Neural cell (in vitro differentiated cells): ENCODE measurements around the gene OSBPL2. TPM values are rescaled to one million over a fixed set of nuclear protein-coding genes. Genes with fewer than 3 reads are reported as not detected.

Experiments
- H2AFZ ChIP-seq: fragments of 200-600, 300-800 bp; sonication (generic), shearing (Covaris generic); 2 replicates; pipeline ENCODE4 v1.6.0; 2014; ENCODE audit warnings: low read depth, mild to moderate bottlenecking, antibody characterized with exemption, low read length, moderate library complexity
- H3F3A ChIP-seq: fragments of 200-600 bp; shearing (Covaris generic); 2 replicates; pipeline ENCODE4 v1.6.1; 2016; ENCODE audit warnings: mild to moderate bottlenecking, moderate library complexity, mixed read lengths, antibody characterized with exemption, low read length; ENCODE audit not compliant: insufficient read depth, poor library complexity, severe bottlenecking
- H3K27ac ChIP-seq: fragments of 200-600, 300-800 bp; sonication (generic), shearing (Covaris generic); 2 replicates; pipeline ENCODE4 v1.5.1; 2014; ENCODE audit warnings: mild to moderate bottlenecking, low read length, moderate library complexity
- H3K27me3 ChIP-seq: fragments of 300-800, 200-600 bp; sonication (generic), shearing (Covaris generic); 2 replicates; pipeline ENCODE4 v1.6.0; 2014; ENCODE audit warnings: mild to moderate bottlenecking, low read depth, low read length, moderate library complexity; ENCODE audit not compliant: insufficient read depth
- H3K36me3 ChIP-seq: fragments of 300-800, 200-600 bp; sonication (generic), shearing (Covaris generic); 2 replicates; pipeline ENCODE4 v1.5.1; 2014; ENCODE audit warnings: mild to moderate bottlenecking, antibody characterized with exemption, low read length, moderate library complexity; ENCODE audit not compliant: insufficient read depth
- H3K4me2 ChIP-seq: fragments of 300-800, 200-600 bp; sonication (generic), shearing (Covaris generic); 2 replicates; pipeline ENCODE4 v1.6.0; 2014; ENCODE audit warnings: mild to moderate bottlenecking, low read length
- H3K4me3 ChIP-seq: fragments of 300-800, 200-600 bp; sonication (generic), shearing (Covaris generic); 2 replicates; pipeline ENCODE4 v1.5.1; 2014; ENCODE audit warnings: mild to moderate bottlenecking, low read length, moderate library complexity
- H3K79me2 ChIP-seq: fragments of 200-600 bp; shearing (Covaris generic); replicated peaks from 2 replicates; pipeline ENCODE4 v1.6.0; 2014; ENCODE audit warnings: mild to moderate bottlenecking, low read length, moderate library complexity; ENCODE audit not compliant: insufficient read depth
- H3K9ac ChIP-seq: fragments of 300-800, 200-600 bp; sonication (generic), shearing (Covaris generic); 2 replicates; pipeline ENCODE4 v1.6.1; 2016; ENCODE audit warnings: mild to moderate bottlenecking, low read length, mixed read lengths
- H3K9me2 ChIP-seq: fragments of 200-600 bp; shearing (Covaris generic); 2 replicates; pipeline ENCODE4 v1.6.1; 2016; ENCODE audit warnings: mild to moderate bottlenecking, low read length, mixed read lengths; ENCODE audit not compliant: insufficient read depth
- H3K9me3 ChIP-seq: fragments of 200-600, 300-800 bp; sonication (generic), shearing (Covaris generic); 2 replicates; pipeline ENCODE4 v1.6.1; 2016; ENCODE audit warnings: mild to moderate bottlenecking, mixed run types, low read length, moderate library complexity, mixed read lengths
- H4K20me1 ChIP-seq: fragments of 200-600 bp; shearing (Covaris generic); 2 replicates; pipeline ENCODE4 v1.6.1; 2016; ENCODE audit warnings: mild to moderate bottlenecking, mixed run types; ENCODE audit not compliant: insufficient read depth
- CTCF ChIP-seq: fragments of 450-650 bp; IDR thresholded peaks from 2 replicates; pipeline ENCODE4 v1.5.1; 2014; ENCODE audit warnings: antibody characterized with exemption, mild to moderate bottlenecking, moderate library complexity; ENCODE audit not compliant: poor library complexity, severe bottlenecking
- EP300 ChIP-seq: fragments of 450-650 bp; conservative IDR thresholded peaks from 2 replicates; pipeline ENCODE4 v1.6.1; 2014; ENCODE audit warnings: antibody characterized with exemption, mild to moderate bottlenecking, moderate library complexity; ENCODE audit not compliant: poor library complexity, severe bottlenecking
- EZH2 ChIP-seq: fragments of 200-600, 300-800 bp; shearing (Covaris generic), sonication (generic); IDR thresholded peaks from 2 replicates; pipeline ENCODE4 v1.6.1; 2014; ENCODE audit warnings: antibody characterized with exemption, low read length, borderline replicate concordance, mild to moderate bottlenecking; ENCODE audit not compliant: insufficient read depth, poor library complexity, severe bottlenecking
- MXI1 ChIP-seq: fragments of 450-650 bp; conservative IDR thresholded peaks from 2 replicates; pipeline ENCODE4 v1.6.1; 2014; ENCODE audit warnings: antibody characterized with exemption, mild to moderate bottlenecking; ENCODE audit not compliant: poor library complexity, severe bottlenecking
- POLR2AphosphoS5 ChIP-seq: IDR thresholded peaks from 2 replicates; pipeline ENCODE4 v1.6.1; 2012
- RAD21 ChIP-seq: fragments of 450-650 bp; conservative IDR thresholded peaks from 2 replicates; pipeline ENCODE4 v1.6.1; 2014; ENCODE audit warnings: antibody characterized with exemption, mild to moderate bottlenecking, moderate library complexity
- REST ChIP-seq: IDR thresholded peaks from 2 replicates; pipeline ENCODE4 v1.6.1; 2012; ENCODE audit warnings: borderline replicate concordance
- SMC3 ChIP-seq: fragments of 450-650 bp; conservative IDR thresholded peaks from 2 replicates; pipeline ENCODE4 v1.6.1; 2014; ENCODE audit warnings: antibody characterized with exemption, mild to moderate bottlenecking, moderate library complexity; ENCODE audit not compliant: poor library complexity
- TAF1 ChIP-seq: IDR thresholded peaks from 2 replicates; pipeline ENCODE4 v1.6.1; 2012; ENCODE audit warnings: low read depth
- polyA plus RNA-seq: library from polyadenylated mRNA; depleted of rRNA; stranded (reverse); fragments of >200 nt; gene quantifications from 2 replicates; pipeline ENCODE4 v1.2.3, GENCODE V29; 2014

The OSBPL2 gene
- polyA plus RNA-seq, 1 donor from 2014 or later: 41.5 TPM

GRCh38 chr20:62241506-62241905 lies 3.2 kb downstream of the OSBPL2 start:
- Histone ChIP-seq H3K79me2 (peaks cover 60% of the 10 kb centered on the region), H3K9me3 (no peaks in the 10 kb centered on the region), H3K4me3 (no peak overlapping the region), H3K27ac (no peak overlapping the region), H4K20me1 (no peaks in the 10 kb centered on the region), H3F3A (no peaks in the 10 kb centered on the region), H3K9me2 (no peaks in the 10 kb centered on the region), H2AFZ (no peak overlapping the region), H3K27me3 (no peaks in the 10 kb centered on the region), H3K36me3 (no peaks in the 10 kb centered on the region), H3K9ac (no peak overlapping the region), H3K4me2 (no peak overlapping the region)
- TF ChIP-seq RAD21 (no peak), CTCF (no peak), REST (no peak), POLR2AphosphoS5 (no peak), EP300 (no peak), TAF1 (no peak), MXI1 (no peak)

GRCh38 chr20:62242176-62242575 lies 3.9 kb downstream of the OSBPL2 start:
- no peak for TF ChIP-seq SMC3
- TF ChIP-seq POLR2AphosphoS5: no peak
- TF ChIP-seq CTCF: no peak
- no peak for TF ChIP-seq MXI1
- no peak for TF ChIP-seq EZH2
- TF ChIP-seq REST: no peak
- peaks cover 62% of the 10 kb centered on the region for H3K79me2 ChIP-seq
- no peak overlapping the region for H3K27ac ChIP-seq
- H3K36me3 ChIP-seq: no peaks in the 10 kb centered on the region
- H3K9me2 ChIP-seq: no peaks in the 10 kb centered on the region
- H3K4me2 ChIP-seq: no peak overlapping the region
- no peak overlapping the region for H3K9ac ChIP-seq
- no peaks in the 10 kb centered on the region for H3K27me3 ChIP-seq
- no peaks in the 10 kb centered on the region for H4K20me1 ChIP-seq
- no peak overlapping the region for H2AFZ ChIP-seq
- H3K4me3 ChIP-seq: no peak overlapping the region
- H3F3A ChIP-seq: no peaks in the 10 kb centered on the region
- H3K9me3 ChIP-seq: no peaks in the 10 kb centered on the region
